Neural progenitor cell (in vitro differentiated cells): Measurements from ENCODE around the gene UBAC1. TPM values are rescaled to one million over a fixed set of nuclear protein-coding genes. Genes with fewer than 3 reads are reported as not detected.

ENCODE experiments used
- DNase-seq: peaks from one replicate; pipeline ENCODE4 v3.0.0-alpha.2; 2016; ENCODE audit warnings: low spot score
- H2AFZ ChIP-seq: fragments of 200-600 bp; sonication (generic); replicated peaks from 2 replicates; pipeline ENCODE4 v1.6.1; 2016; ENCODE audit warnings: antibody characterized with exemption
- H3F3A ChIP-seq: fragments of 200-600 bp; sonication (generic); 2 replicates; pipeline ENCODE4 v1.6.1; 2016; ENCODE audit warnings: antibody characterized with exemption, low read depth
- H3K27ac ChIP-seq: fragments of 200-600 bp; sonication (generic); 2 replicates; pipeline ENCODE4 v1.5.1; 2016; ENCODE audit warnings: mild to moderate bottlenecking
- H3K27me3 ChIP-seq: fragments of 200-600 bp; sonication (generic); 2 replicates; pipeline ENCODE4 v1.6.1; 2016; ENCODE audit warnings: mild to moderate bottlenecking, moderate library complexity
- H3K36me3 ChIP-seq: fragments of 200-600 bp; sonication (generic); 2 replicates; pipeline ENCODE4 v1.5.1; 2016
- H3K4me1 ChIP-seq: fragments of 200-600 bp; sonication (generic); 2 replicates; pipeline ENCODE4 v1.6.1; 2016; ENCODE audit warnings: mixed run types
- H3K4me2 ChIP-seq: fragments of 200-600 bp; sonication (generic); 2 replicates; pipeline ENCODE4 v1.6.1; 2016
- H3K4me3 ChIP-seq: fragments of 200-600 bp; sonication (generic); 2 replicates; pipeline ENCODE4 v1.5.1; 2016
- H3K79me2 ChIP-seq: fragments of 200-600 bp; sonication (generic); 2 replicates; pipeline ENCODE4 v1.6.1; 2016; ENCODE audit warnings: low read depth
- H3K9ac ChIP-seq: fragments of 200-600 bp; sonication (generic); 2 replicates; pipeline ENCODE4 v1.6.1; 2016
- H3K9me3 ChIP-seq: fragments of 200-600 bp; sonication (generic); 2 replicates; pipeline ENCODE4 v1.5.1; 2016; ENCODE audit warnings: low read depth
- H4K20me1 ChIP-seq: fragments of 200-600 bp; sonication (generic); 2 replicates; pipeline ENCODE4 v1.6.1; 2016; ENCODE audit warnings: low read depth
- H3K27ac Mint-ChIP-seq: 3 replicates; pipeline ENCODE4 v1.8.0; 2021; ENCODE audit warnings: mixed read lengths
- H3K27me3 Mint-ChIP-seq: 2 replicates; pipeline ENCODE4 v1.8.0; 2022; ENCODE audit warnings: low read depth, mild to moderate bottlenecking, inconsistent platforms, moderate library complexity, mixed read lengths; ENCODE audit not compliant: insufficient read depth
- H3K36me3 Mint-ChIP-seq: 3 replicates; pipeline ENCODE4 v1.8.0; 2021; ENCODE audit warnings: mixed read lengths
- H3K4me1 Mint-ChIP-seq: 3 replicates; pipeline ENCODE4 v1.8.0; 2021; ENCODE audit warnings: mixed read lengths
- H3K4me3 Mint-ChIP-seq: 3 replicates; pipeline ENCODE4 v1.8.0; 2021; ENCODE audit warnings: mild to moderate bottlenecking, moderate library complexity, mixed read lengths
- H3K9me3 Mint-ChIP-seq: 3 replicates; pipeline ENCODE4 v1.8.0; 2020; ENCODE audit warnings: mixed read lengths
- CTCF ChIP-seq: fragments of 200-600 bp; sonication (generic); IDR thresholded peaks from 2 replicates; pipeline ENCODE4 v1.5.1; 2017; ENCODE audit warnings: antibody characterized with exemption, mild to moderate bottlenecking
- EZH2 ChIP-seq: fragments of 200-600 bp; sonication (generic); IDR thresholded peaks from 2 replicates; pipeline ENCODE4 v1.6.1; 2017; ENCODE audit warnings: antibody characterized with exemption, mild to moderate bottlenecking, moderate library complexity
- EZH2phosphoT487 ChIP-seq: fragments of 200-600 bp; sonication (generic); IDR thresholded peaks from 2 replicates; pipeline ENCODE4 v1.6.1; 2017; ENCODE audit warnings: antibody characterized with exemption
- total RNA-seq: library from RNA; depleted of rRNA; stranded (reverse); fragments of >200 nt; gene quantifications from 2 replicates; pipeline ENCODE4 v1.2.3, GENCODE V29; 2015; ENCODE audit warnings: low replicate concordance

Gene UBAC1
- total RNA-seq, 1 donor from 2014 or later = 66.0 TPM

- Histone ChIP-seq H3K79me2 (peaks cover 56% of the 10 kb centered on the region), H4K20me1 (peaks cover 22% of the 10 kb centered on the region), H3K9me3 (peaks cover under 1% of the 10 kb centered on the region), H3K4me1 (peaks cover 22% of the 10 kb centered on the region), H3K27ac (no peak overlapping the region), H2AFZ (no peak overlapping the region), H3K9ac (no peak overlapping the region), H3K27me3 (no peaks in the 10 kb centered on the region), H3K4me2 (no peak overlapping the region), H3F3A (peaks cover 9% of the 10 kb centered on the region), H3K4me3 (no peak overlapping the region), H3K36me3 (peaks cover 12% of the 10 kb centered on the region)
- Mint-ChIP-seq H3K4me3 (peak overlapping the region; percentile 82), H3K27me3 (no peaks in the 10 kb centered on the region), H3K9me3 (peaks cover 51% of the 10 kb centered on the region), H3K4me1 (peaks cover 29% of the 10 kb centered on the region), H3K36me3 (peaks cover 65% of the 10 kb centered on the region), H3K27ac (no peak overlapping the region)
- DNase-seq = no peak
- TF ChIP-seq CTCF (no peak), EZH2phosphoT487 (no peak), EZH2 (no peak)
Observed at GRCh38 chr9:135909371-135909770, 51.8 kb downstream of the UBAC1 start.

GRCh38 chr9:135908754-135909204 lies 52.4 kb downstream of the UBAC1 start:
- TF ChIP-seq EZH2phosphoT487 (no peak), CTCF (no peak), EZH2 (no peak)
- Mint-ChIP-seq H3K4me3 (peak overlapping the region; percentile 82), H3K27me3 (no peaks in the 10 kb centered on the region), H3K4me1 (peaks cover 29% of the 10 kb centered on the region), H3K36me3 (peaks cover 66% of the 10 kb centered on the region), H3K9me3 (peaks cover 52% of the 10 kb centered on the region), H3K27ac (no peak overlapping the region)
- Histone ChIP-seq H3K9me3 (no peaks in the 10 kb centered on the region), H4K20me1 (peaks cover 28% of the 10 kb centered on the region), H3K27me3 (no peaks in the 10 kb centered on the region), H3K4me2 (peak overlapping the region; percentile 79), H3K4me1 (peaks cover 28% of the 10 kb centered on the region), H3K4me3 (peak overlapping the region; percentile 60), H3K27ac (no peak overlapping the region), H2AFZ (no peak overlapping the region), H3F3A (peaks cover 11% of the 10 kb centered on the region), H3K36me3 (peaks cover 8% of the 10 kb centered on the region), H3K9ac (no peak overlapping the region), H3K79me2 (peaks cover 62% of the 10 kb centered on the region)
- DNase-seq = no peak

- H3K4me1 ChIP-seq = peaks cover 34% of the 10 kb centered on the region
- no peak overlapping the region for H3K27ac ChIP-seq
- TF ChIP-seq CTCF (no peak), EZH2phosphoT487 (no peak), EZH2 (no peak)
- peak overlapping the region; percentile 60 for H3K4me3 ChIP-seq
- Mint-ChIP-seq H3K27ac (no peak overlapping the region), H3K4me3 (peak overlapping the region; percentile 82), H3K36me3 (peaks cover 66% of the 10 kb centered on the region), H3K9me3 (peaks cover 50% of the 10 kb centered on the region), H3K27me3 (no peaks in the 10 kb centered on the region), H3K4me1 (peaks cover 29% of the 10 kb centered on the region)
- H3K9ac ChIP-seq = no peak overlapping the region
- peak overlapping the region; percentile 57 for H2AFZ ChIP-seq
- peak; percentile 63 for DNase-seq
- peaks cover 33% of the 10 kb centered on the region for H4K20me1 ChIP-seq
- peaks cover 2% of the 10 kb centered on the region for H3K36me3 ChIP-seq
- H3K9me3 ChIP-seq = no peaks in the 10 kb centered on the region
- no peaks in the 10 kb centered on the region for H3K27me3 ChIP-seq
- peaks cover 67% of the 10 kb centered on the region for H3K79me2 ChIP-seq
- peaks cover 16% of the 10 kb centered on the region for H3F3A ChIP-seq
- H3K4me2 ChIP-seq = peak overlapping the region; percentile 79
Observed at GRCh38 chr9:135908093-135908753, 53.0 kb downstream of the UBAC1 start.
